Liver (tissue), 9 donors: Measurements from ENCODE around the gene CACNA1D. TPM values are rescaled to one million over a fixed set of nuclear protein-coding genes. Genes with fewer than 3 reads are reported as not detected.

ENCODE experiments used
- DNase-seq: peaks from one replicate; pipeline ENCODE4 v3.0.0-alpha.2; 2017; ENCODE audit warnings: low spot score
- H3K27ac ChIP-seq, 2 donors: one replicate each; pipeline ENCODE4 v1.7.0; 2013; ENCODE audit warnings: inconsistent platforms in 2 of 2, low read length in 2 of 2, control low read depth in 1 of 2, low read depth in 1 of 2, mild to moderate bottlenecking in 1 of 2
- H3K27me3 ChIP-seq, 4 donors: one replicate each; pipeline versions ENCODE4 v1.6.1 to v1.7.0; 2013; ENCODE audit warnings: low read length in 3 of 4, inconsistent platforms in 1 of 4, mild to moderate bottlenecking in 1 of 4, moderate library complexity in 1 of 4; ENCODE audit not compliant: control insufficient read depth in 4 of 4, insufficient read depth in 4 of 4
- H3K36me3 ChIP-seq, 4 donors: one replicate each; pipeline versions ENCODE4 v1.6.1 to v1.7.0; 2013; ENCODE audit warnings: low read length in 3 of 4, mild to moderate bottlenecking in 3 of 4, low read depth in 1 of 4, moderate library complexity in 1 of 4; ENCODE audit not compliant: control insufficient read depth in 4 of 4, insufficient read depth in 3 of 4
- H3K4me1 ChIP-seq, 4 donors: one replicate each; pipeline versions ENCODE4 v1.6.1 to v1.7.0; 2013; ENCODE audit warnings: low read length in 3 of 4, mild to moderate bottlenecking in 3 of 4, moderate library complexity in 1 of 4; ENCODE audit not compliant: control insufficient read depth in 4 of 4, insufficient read depth in 4 of 4
- H3K4me3 ChIP-seq, 3 donors: one replicate each; pipeline versions ENCODE4 v1.6.1 to v1.7.0; 2013; ENCODE audit warnings: low read length in 3 of 3, control low read depth in 1 of 3, low read depth in 1 of 3, mild to moderate bottlenecking in 1 of 3
- H3K9ac ChIP-seq, 2 donors: one replicate each; pipeline ENCODE4 v1.7.0; 2013; ENCODE audit warnings: low read length in 2 of 2, mild to moderate bottlenecking in 2 of 2, moderate library complexity in 2 of 2, control low read depth in 1 of 2, low read depth in 1 of 2
- H3K9me3 ChIP-seq, 4 donors: one replicate each; pipeline versions ENCODE4 v1.6.1 to v1.7.0; 2013; ENCODE audit warnings: low read length in 3 of 4; ENCODE audit not compliant: control insufficient read depth in 4 of 4
- ATF3 ChIP-seq: IDR thresholded peaks from 2 replicates; pipeline ENCODE4 v1.6.1; 2016; ENCODE audit warnings: antibody characterized with exemption
- CTCF ChIP-seq: fragments of 150-350 bp; IDR thresholded peaks from 2 replicates; pipeline ENCODE4 v1.5.1; 2017; ENCODE audit warnings: improper control_type of control experiment, low read depth, low read length; ENCODE audit not compliant: missing input control
- EGR1 ChIP-seq, 2 donors: IDR thresholded peaks; 2 replicates each; pipeline ENCODE4 v1.6.1; 2016 to 2018; ENCODE audit warnings: antibody characterized with exemption in 2 of 2, low read depth in 2 of 2
- FOXA1 ChIP-seq: IDR thresholded peaks from 2 replicates; pipeline ENCODE4 v1.6.1; 2016; ENCODE audit warnings: antibody characterized with exemption
- FOXA2 ChIP-seq: IDR thresholded peaks from 2 replicates; pipeline ENCODE4 v1.6.1; 2016; ENCODE audit warnings: antibody characterized with exemption
- GABPA ChIP-seq, 2 donors: IDR thresholded peaks in 1 of 2; conservative IDR thresholded peaks in 1 of 2; 2 replicates each; pipeline ENCODE4 v1.6.1; 2016; ENCODE audit warnings: antibody characterized with exemption in 2 of 2, mild to moderate bottlenecking in 1 of 2, moderate library complexity in 1 of 2
- HNF4G ChIP-seq: IDR thresholded peaks from 2 replicates; pipeline ENCODE4 v1.6.1; 2016; ENCODE audit warnings: antibody characterized with exemption
- JUND ChIP-seq, 2 donors: IDR thresholded peaks; 2 replicates each; pipeline ENCODE4 v1.6.1; 2016; ENCODE audit warnings: antibody characterized with exemption in 2 of 2
- MAX ChIP-seq: IDR thresholded peaks from 2 replicates; pipeline ENCODE4 v1.6.1; 2016; ENCODE audit warnings: antibody characterized with exemption
- NR2F2 ChIP-seq: IDR thresholded peaks from 2 replicates; pipeline ENCODE4 v1.6.1; 2016; ENCODE audit warnings: antibody characterized with exemption
- REST ChIP-seq: IDR thresholded peaks from 2 replicates; pipeline ENCODE4 v1.6.1; 2016; ENCODE audit warnings: antibody characterized with exemption, mild to moderate bottlenecking
- RXRA ChIP-seq, 2 donors: IDR thresholded peaks; 2 replicates each; pipeline ENCODE4 v1.6.1; 2017 to 2018; ENCODE audit warnings: antibody characterized with exemption in 2 of 2, mild to moderate bottlenecking in 1 of 2
- YY1 ChIP-seq: IDR thresholded peaks from 2 replicates; pipeline ENCODE4 v1.6.1; 2016; ENCODE audit warnings: antibody characterized with exemption, mild to moderate bottlenecking
- ZBTB33 ChIP-seq: IDR thresholded peaks from 2 replicates; pipeline ENCODE4 v1.6.1; 2016; ENCODE audit warnings: antibody characterized with exemption
- WGBS: extraction: QIAGEN DNeasy Blood & Tissue Kit; methylation state at CpG from one replicate; pipeline ENCODE4 v1.1.7; 2013; 5-methylcytosine and 5-hydroxymethylcytosine counted together
- polyA plus RNA-seq, 2 donors: library from polyadenylated mRNA; stranded (reverse) in 1 of 2; unstranded in 1 of 2; fragments of 200-250 nt in 1 of 2; fragments of >200 nt in 1 of 2; fragmentation: Nextera tagmentation in 1 of 2; extraction: Ambion mirVana in 1 of 2; gene quantifications; one replicate each; pipeline versions ENCODE4 v1.2.1 to v1.2.3, GENCODE V29; 2013 to 2015
- total RNA-seq, 2 donors: library from RNA; depleted of rRNA; stranded (reverse); fragments of >200 nt; gene quantifications; one replicate each; pipeline ENCODE4 v1.2.3, GENCODE V29; 2014
- donor health status: healthy.
- donor health status: healthy.
- donor health status: healthy.
- donor health status: healthy.
- donor health status: healthy.

The CACNA1D gene
- total and polyA plus RNA-seq, 4 donors = 1.8 to 18.9 (median 3.4) TPM

GRCh38 chr3:53795176-53795575 is 300.8 kb downstream of the CACNA1D start:
- no peaks in the 10 kb centered on the region for H3K36me3 ChIP-seq
- H3K4me3 ChIP-seq = no peak overlapping the region
- no peaks in the 10 kb centered on the region for H3K9me3 ChIP-seq
- WGBS = 65% methylated on average over 3 of the region's 3 CpGs
- H3K27me3 ChIP-seq = no peaks in the 10 kb centered on the region
- no peak for DNase-seq
- H3K27ac ChIP-seq = no peak overlapping the region
- TF ChIP-seq HNF4G (no peak), FOXA2 (no peak), MAX (no peak), EGR1 (IDR thresholded peaks at IDR 0.05; ENCODE audit: low read depth in 2 of 2) (no peak), GABPA (IDR thresholded peaks at IDR 0.05 in 1 of 2, conservative IDR thresholded peaks at IDR 0.05 in 1 of 2) (no peak), CTCF (no peak), JUND (IDR thresholded peaks at IDR 0.05) (no peak), RXRA (IDR thresholded peaks at IDR 0.05) (no peak), ZBTB33 (no peak), ATF3 (no peak), NR2F2 (no peak), YY1 (no peak), FOXA1 (no peak), REST (no peak)
- no peaks in the 10 kb centered on the region for H3K4me1 ChIP-seq
- no peak overlapping the region for H3K9ac ChIP-seq

GRCh38 chr3:53795789-53796560 is 301.6 kb downstream of the CACNA1D start:
- Histone ChIP-seq H3K36me3 (no peaks in the 10 kb centered on the region), H3K4me3 (no peak overlapping the region), H3K4me1 (no peaks in the 10 kb centered on the region), H3K27ac (no peak overlapping the region), H3K9me3 (no peaks in the 10 kb centered on the region), H3K9ac (no peak overlapping the region), H3K27me3 (no peaks in the 10 kb centered on the region)
- WGBS = 66% methylated on average over 12 of the region's 12 CpGs
- DNase-seq = no peak
- TF ChIP-seq FOXA2 = no peak
- no peak for TF ChIP-seq RXRA (IDR thresholded peaks at IDR 0.05)
- no peak for TF ChIP-seq EGR1 (IDR thresholded peaks at IDR 0.05; ENCODE audit: low read depth in 2 of 2)
- TF ChIP-seq MAX = no peak
- no peak for TF ChIP-seq ATF3
- no peak for TF ChIP-seq HNF4G
